Tibial artery (tissue), 4 donors: ENCODE measurements around the gene DRG2.
A peak's percentile ranks its signal among the peaks of the same experiment; 100 is the strongest.

Experiments used
- DNase-seq, 2 donors: peaks; one replicate each; pipeline ENCODE4 v3.0.0-alpha.2; 2019
- H3K27ac ChIP-seq, 2 donors: fragments of 200-600 bp; sonication (generic) in 1 of 2; 1 replicate in 1 of 2; 2 replicates in 1 of 2; pipeline ENCODE4 v1.5.1; 2018 to 2019; ENCODE audit warnings: mild to moderate bottlenecking in 1 of 2
- H3K27me3 ChIP-seq, 2 donors: fragments of 200-600 bp; sonication (generic) in 1 of 2; one replicate each; pipeline versions ENCODE4 v1.5.1 to v1.6.0; 2016 to 2019
- H3K36me3 ChIP-seq, 3 donors: fragments of 200-600 bp; sonication (generic) in 2 of 3; one replicate each; pipeline ENCODE4 v1.5.1; 2016 to 2019; ENCODE audit warnings: mild to moderate bottlenecking in 2 of 3
- H3K4me1 ChIP-seq, 4 donors: fragments of 200-600 bp; sonication (generic) in 2 of 4; 1 replicate in 3 of 4; 2 replicates in 1 of 4; pipeline ENCODE4 v1.5.1; 2016 to 2019
- H3K4me3 ChIP-seq, 2 donors: fragments of 200-600 bp; sonication (generic) in 1 of 2; 1 replicate in 1 of 2; 2 replicates in 1 of 2; pipeline ENCODE4 v1.5.1; 2018 to 2019; ENCODE audit warnings: mild to moderate bottlenecking in 2 of 2
- H3K9me3 ChIP-seq, 3 donors: fragments of 200-600 bp; sonication (generic) in 1 of 3; one replicate each; pipeline ENCODE4 v1.5.1; 2016 to 2019
- intact Hi-C: fragments of 100-400 bp; cut with DNase I; formaldehyde crosslinking; loops from one replicate; pipeline ENCODE4 v1.15.0; 2023; ENCODE audit warnings: low total_unique reads
- TF ChIP-seq, protein P1 (sequence below), 2 experiments: fragments of 200-600 bp in 1 of 2; fragments of 450-650 bp in 1 of 2; IDR thresholded peaks; one replicate each; pipeline ENCODE4 v1.5.1; 2017 to 2019; ENCODE audit warnings: antibody characterized with exemption in 2 of 2, mild to moderate bottlenecking in 1 of 2, moderate library complexity in 1 of 2

The DRG2 gene

DNA sequence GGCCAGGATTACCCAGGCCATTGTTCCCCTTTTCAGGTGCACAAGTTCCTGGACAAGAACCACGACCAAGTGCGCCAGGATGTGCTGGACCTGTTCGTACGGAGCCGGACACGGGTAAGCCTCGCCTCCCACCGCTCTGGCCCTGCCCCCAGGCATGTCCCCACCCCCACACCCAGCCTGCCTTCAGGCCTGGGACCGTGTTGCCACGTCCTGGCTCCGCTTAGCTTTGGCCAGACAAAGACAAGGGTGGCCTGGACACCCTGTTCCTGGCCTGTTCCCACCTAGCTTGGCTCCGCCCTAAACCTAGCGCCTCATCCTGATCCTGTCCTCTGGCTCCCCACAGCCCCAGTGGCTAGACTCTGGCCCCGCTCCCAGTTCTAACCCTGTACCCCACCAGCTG lies 51.8 kb downstream of the DRG2 start:
- H3K27ac ChIP-seq, result no peak overlapping the region
- H3K9me3 ChIP-seq, result no peaks in the 10 kb centered on the region
- intact Hi-C loops, result loop anchor here (5.0 kb wide), 1 partner anchor 78 kb away; no protein-coding TSS in a partner anchor
- no peak for DNase-seq
- no peak overlapping the region for H3K4me3 ChIP-seq
- H3K4me1 ChIP-seq, result peaks cover 0 to 4% (median 0%) of the 10 kb centered on the region in 4 donors
- H3K27me3 ChIP-seq, result peaks cover 0 to 83% of the 10 kb centered on the region in 2 donors
- TF ChIP-seq, protein P1, sequence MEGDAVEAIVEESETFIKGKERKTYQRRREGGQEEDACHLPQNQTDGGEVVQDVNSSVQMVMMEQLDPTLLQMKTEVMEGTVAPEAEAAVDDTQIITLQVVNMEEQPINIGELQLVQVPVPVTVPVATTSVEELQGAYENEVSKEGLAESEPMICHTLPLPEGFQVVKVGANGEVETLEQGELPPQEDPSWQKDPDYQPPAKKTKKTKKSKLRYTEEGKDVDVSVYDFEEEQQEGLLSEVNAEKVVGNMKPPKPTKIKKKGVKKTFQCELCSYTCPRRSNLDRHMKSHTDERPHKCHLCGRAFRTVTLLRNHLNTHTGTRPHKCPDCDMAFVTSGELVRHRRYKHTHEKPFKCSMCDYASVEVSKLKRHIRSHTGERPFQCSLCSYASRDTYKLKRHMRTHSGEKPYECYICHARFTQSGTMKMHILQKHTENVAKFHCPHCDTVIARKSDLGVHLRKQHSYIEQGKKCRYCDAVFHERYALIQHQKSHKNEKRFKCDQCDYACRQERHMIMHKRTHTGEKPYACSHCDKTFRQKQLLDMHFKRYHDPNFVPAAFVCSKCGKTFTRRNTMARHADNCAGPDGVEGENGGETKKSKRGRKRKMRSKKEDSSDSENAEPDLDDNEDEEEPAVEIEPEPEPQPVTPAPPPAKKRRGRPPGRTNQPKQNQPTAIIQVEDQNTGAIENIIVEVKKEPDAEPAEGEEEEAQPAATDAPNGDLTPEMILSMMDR (IDR thresholded peaks at IDR 0.05), result no peak
- H3K36me3 ChIP-seq, result no peaks in the 10 kb centered on the region

DNA sequence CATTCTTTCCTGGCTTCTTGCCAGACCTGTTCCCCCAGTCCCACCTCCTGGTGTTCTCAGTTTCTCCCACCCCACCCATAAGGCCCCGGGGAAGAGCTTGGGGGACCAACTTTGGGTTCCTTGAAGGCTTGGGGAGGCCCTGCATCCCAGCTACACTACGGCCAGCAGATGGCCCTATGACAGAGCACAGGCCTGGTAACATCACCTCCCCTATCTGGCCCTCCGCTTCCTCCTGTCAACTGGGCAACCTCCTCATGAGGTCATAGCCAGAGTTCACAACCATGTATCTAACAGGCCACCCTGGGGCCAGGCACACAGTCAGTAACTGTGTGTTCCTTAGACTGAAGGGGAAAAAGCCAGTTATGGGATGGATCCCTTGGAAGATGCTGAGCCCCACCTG lies 52.2 kb downstream of the DRG2 start:
- H3K4me1 ChIP-seq, result peaks cover 0 to 4% (median 0%) of the 10 kb centered on the region in 4 donors
- TF ChIP-seq, protein P1 (IDR thresholded peaks at IDR 0.05), result no peak
- no peaks in the 10 kb centered on the region for H3K36me3 ChIP-seq
- H3K27ac ChIP-seq, result no peak overlapping the region
- intact Hi-C loops, result loop anchor here (5.0 kb wide), 1 partner anchor 77 kb away; no protein-coding TSS in a partner anchor
- H3K27me3 ChIP-seq, result peaks cover 0 to 81% of the 10 kb centered on the region in 2 donors
- no peaks in the 10 kb centered on the region for H3K9me3 ChIP-seq
- DNase-seq, result no peak
- H3K4me3 ChIP-seq, result no peak overlapping the region

DNA sequence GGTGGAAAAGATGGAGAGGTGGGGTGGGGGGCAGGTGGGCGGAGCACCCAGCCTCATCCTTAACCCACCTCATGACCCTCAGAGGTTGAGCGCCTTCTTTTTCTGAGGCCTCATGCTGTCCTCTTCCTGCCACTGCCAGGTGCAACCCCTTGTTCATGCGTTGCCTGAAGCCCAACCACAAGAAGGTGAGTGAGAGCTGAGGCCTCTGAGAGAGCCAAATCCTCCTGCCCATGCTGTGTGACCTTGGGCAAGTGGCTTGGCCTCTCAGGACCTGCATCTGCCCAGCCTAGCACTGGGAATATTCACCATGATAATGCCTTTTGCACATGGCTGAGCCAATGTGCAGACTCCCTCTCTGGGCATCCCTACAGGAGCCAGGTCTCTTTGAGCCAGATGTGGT lies 52.9 kb downstream of the DRG2 start:
- H3K9me3 ChIP-seq, result no peaks in the 10 kb centered on the region
- no peaks in the 10 kb centered on the region for H3K36me3 ChIP-seq
- no peak overlapping the region for H3K27ac ChIP-seq
- peaks cover 0 to 4% (median 0%) of the 10 kb centered on the region in 4 donors for H3K4me1 ChIP-seq
- H3K27me3 ChIP-seq, result peaks cover 0 to 77% of the 10 kb centered on the region in 2 donors
- TF ChIP-seq, protein P1 (IDR thresholded peaks at IDR 0.05), result no peak
- DNase-seq, result no peak
- intact Hi-C loops, result no loop called here
- no peak overlapping the region for H3K4me3 ChIP-seq

DNA sequence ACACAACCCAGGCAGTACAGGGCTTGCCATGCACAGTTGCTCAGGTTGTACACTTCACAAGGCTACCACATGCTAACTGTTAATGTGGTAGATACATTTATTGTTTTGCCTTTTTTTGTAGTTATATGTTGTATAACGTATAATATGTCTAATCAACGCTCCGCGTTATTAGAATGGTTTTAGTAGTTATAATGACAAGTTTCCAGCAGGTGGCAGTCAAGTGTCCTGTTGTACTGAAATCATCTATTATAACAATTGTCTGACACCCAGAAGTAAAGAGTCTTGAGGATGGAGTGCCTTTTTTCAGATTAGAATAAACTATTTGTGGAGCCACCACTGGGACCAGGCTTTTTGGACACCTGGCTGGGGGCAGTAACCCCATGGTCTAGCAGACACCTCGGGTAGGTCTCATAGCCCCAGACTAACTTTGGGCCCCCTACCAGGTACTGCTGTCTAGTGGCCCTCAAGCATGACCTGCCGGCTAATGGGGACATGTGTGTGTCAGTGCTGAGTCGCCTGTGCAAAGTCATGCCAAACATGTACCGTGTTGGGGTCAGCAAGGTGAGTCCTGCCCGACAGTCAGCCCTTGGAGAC lies 53.6 kb downstream of the DRG2 start:
- TF ChIP-seq, protein P1 (IDR thresholded peaks at IDR 0.05), result peak; percentile 57 to 66
- DNase-seq, result no peak
- H3K4me1 ChIP-seq, result peaks cover 0 to 4% (median 0%) of the 10 kb centered on the region in 4 donors
- intact Hi-C loops, result no loop called here
- H3K27me3 ChIP-seq, result peaks cover 0 to 71% of the 10 kb centered on the region in 2 donors
- H3K9me3 ChIP-seq, result no peaks in the 10 kb centered on the region
- H3K36me3 ChIP-seq, result no peaks in the 10 kb centered on the region
- no peak overlapping the region for H3K27ac ChIP-seq
- no peak overlapping the region for H3K4me3 ChIP-seq

DNA sequence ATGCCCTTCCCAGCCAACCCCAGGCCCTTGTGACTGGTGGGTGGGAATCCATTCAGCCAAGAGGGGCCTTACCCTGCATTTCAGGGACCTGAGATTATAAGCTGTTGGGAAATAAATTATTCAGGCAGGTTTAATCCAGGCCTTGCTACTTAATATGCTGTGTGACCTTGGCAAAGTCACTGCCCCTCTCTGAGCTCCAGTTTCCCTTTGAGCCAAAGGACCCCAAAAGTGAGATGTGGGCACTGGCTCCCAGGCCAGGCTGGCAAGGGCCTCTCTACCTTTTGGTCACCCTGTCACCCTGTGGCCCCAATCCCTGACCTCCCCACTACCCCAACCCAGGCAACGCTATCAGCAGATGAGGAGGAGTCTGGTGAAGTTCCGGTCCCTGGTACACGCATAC lies 54.7 kb downstream of the DRG2 start:
- intact Hi-C loops, result no loop called here
- TF ChIP-seq, protein P1 (IDR thresholded peaks at IDR 0.05), result no peak
- Histone ChIP-seq H3K9me3 (no peaks in the 10 kb centered on the region), H3K36me3 (no peaks in the 10 kb centered on the region), H3K27me3 (peaks cover 0 to 60% of the 10 kb centered on the region in 2 donors), H3K27ac (no peak overlapping the region), H3K4me1 (peaks cover 0 to 4% (median 0%) of the 10 kb centered on the region in 4 donors), H3K4me3 (no peak overlapping the region)
- no peak for DNase-seq
